GM12891 (cell line): ENCODE measurements around the gene ZFAND3.

Source experiments
- POLR2A ChIP-seq: IDR thresholded peaks from 2 replicates; pipeline ENCODE4 v1.6.1; 2011; ENCODE audit warnings: low read depth, low read length, control low read depth
- POLR2AphosphoS5 ChIP-seq: IDR thresholded peaks from 2 replicates; pipeline ENCODE4 v1.6.1; 2011; ENCODE audit warnings: low read depth, low read length, control low read depth
- TAF1 ChIP-seq: IDR thresholded peaks from 2 replicates; pipeline ENCODE4 v1.6.1; 2011; ENCODE audit warnings: low read depth, low read length, control low read depth

DNA sequence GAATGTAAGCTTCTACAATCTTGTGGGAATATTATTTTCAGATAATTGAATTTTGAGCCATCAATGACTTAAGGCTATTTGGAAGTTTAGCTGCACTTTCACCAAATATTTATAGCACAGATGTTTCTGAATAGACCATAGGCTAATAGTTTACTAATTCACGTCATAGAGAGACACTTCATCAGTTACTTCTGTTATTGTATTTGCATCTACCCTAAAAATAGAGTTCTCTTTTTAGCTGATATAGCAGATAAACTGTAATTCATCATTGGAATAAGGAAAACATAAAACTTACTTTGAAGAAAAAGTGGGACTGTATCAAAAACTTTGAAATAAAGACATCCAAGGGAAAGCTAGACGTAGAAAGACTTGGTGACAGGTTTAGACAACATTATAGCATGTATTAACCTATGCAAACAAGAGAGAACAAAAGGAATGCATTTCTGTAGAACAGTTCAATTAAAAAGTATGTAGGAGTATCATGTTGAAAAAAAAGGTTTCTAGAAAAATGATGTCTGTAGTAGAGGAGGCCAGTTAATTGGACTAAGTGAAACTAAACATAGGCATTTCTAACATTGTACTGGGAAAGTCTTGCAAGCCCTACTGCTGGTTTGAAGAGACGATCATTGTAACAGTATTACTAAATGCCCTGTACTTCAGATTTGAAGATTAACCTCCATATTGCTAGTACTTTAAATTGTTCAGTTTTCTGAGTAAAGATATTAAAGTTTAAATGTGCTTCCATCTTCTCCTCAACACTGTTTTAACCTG, 123.3 kb downstream of the ZFAND3 start:
- TF ChIP-seq POLR2AphosphoS5 (no peak), POLR2A (no peak), TAF1 (no peak)
